K562 treated with DMSO at 1 percent for 48 hours (cell line): ENCODE data around the gene MNX1. TPM values are rescaled to one million over a fixed set of nuclear protein-coding genes. Genes with fewer than 3 reads are reported as not detected.

Experiments
- total RNA-seq: library from RNA; unstranded; fragments of 300-600 nt; gene quantifications from 2 replicates; pipeline ENCODE4 v1.2.3, GENCODE V29; 2022; ENCODE audit warnings: low replicate concordance; ENCODE audit errors: extremely low read depth

The MNX1 gene
- total RNA-seq, result not detected in 2 replicates

DNA sequence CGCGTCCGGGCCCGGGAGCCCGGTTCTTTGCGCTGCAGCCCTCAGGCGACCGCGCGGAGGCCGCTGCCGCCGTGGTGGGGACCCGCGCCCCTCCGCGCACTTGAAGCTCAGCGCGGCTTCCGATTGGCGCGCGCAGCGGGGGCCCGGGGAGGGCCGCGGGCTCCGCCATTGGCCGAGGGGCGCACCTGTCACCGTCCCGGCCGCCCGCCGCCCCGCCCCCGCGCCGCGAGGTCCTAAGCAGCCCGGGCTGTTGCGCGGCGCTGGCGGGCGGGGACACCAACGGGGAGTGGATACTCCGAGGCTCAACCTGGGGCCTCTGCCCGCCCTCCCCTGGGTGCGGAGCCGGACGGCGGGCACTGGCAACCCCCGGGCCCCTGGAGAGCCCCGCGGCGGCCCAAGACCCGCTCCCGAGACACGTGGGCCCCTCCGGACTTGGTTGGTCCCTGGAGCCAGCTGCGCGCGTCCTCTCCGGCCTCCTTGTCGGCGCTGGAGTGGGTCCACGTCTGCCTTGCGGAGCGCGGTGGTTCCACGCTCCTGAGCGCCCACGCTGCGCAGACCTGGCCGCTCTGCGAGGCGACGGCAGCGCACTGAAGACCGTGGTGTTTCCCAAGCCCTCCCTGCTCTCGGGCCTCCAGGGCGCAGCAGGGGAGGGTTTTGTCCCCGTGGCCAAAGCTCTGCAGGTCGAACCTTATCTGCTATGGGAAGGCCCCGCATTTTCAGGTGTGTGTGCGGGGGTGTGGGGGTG is at the start of gene MNX1:
Gene MNX1 (minus strand): TSS at position 76 of the 745 bp plus-strand sequence. CDS start 313 bp downstream, outside the sequence.

Other genes starting within 250 kb of the MNX1 start
- not detected in 2 replicates for gene LMBR1, start 117.5 kb downstream of the MNX1 start, total RNA-seq
- 76.9 TPM in 1 of 2 replicates, not detected in the other for gene NOM1, start 61.0 kb downstream of the MNX1 start, total RNA-seq
- not detected in 2 replicates for gene UBE3C, start 128.3 kb upstream of the MNX1 start, total RNA-seq